Activated T-cell treated with anti-CD3 and anti-CD28 coated beads for 1 hour (primary cell): ENCODE results near the gene ZNF415.
A peak's percentile ranks its signal among the peaks of the same experiment; 100 is the strongest.
"Not testable (repeated sequence)": the region's sequence is repeated elsewhere in the genome, so short reads cannot be mapped to it uniquely, and the experiment has no call there.

Source experiments
- DNase-seq: peaks from one replicate; pipeline ENCODE4 v3.0.0-alpha.2; 2020; ENCODE audit warnings: low read depth

The ZNF415 gene

GRCh38 chr19:53102756-53103233 lies 29.9 kb downstream of the ZNF415 start:
- DNase-seq: peak; percentile 19

GRCh38 chr19:53102206-53102755 lies 30.4 kb downstream of the ZNF415 start:
- no peak for DNase-seq

GRCh38 chr19:53101518-53101917 lies 31.2 kb downstream of the ZNF415 start:
- no peak for DNase-seq

GRCh38 chr19:53098570-53098969 lies 34.1 kb downstream of the ZNF415 start:
- DNase-seq: not testable (repeated sequence)

- not testable (repeated sequence) for DNase-seq
These were observed 35.6 kb downstream of the ZNF415 start for GRCh38 chr19:53096982-53097690.

GRCh38 chr19:53096579-53096978 lies 36.1 kb downstream of the ZNF415 start:
- not testable (repeated sequence) for DNase-seq

- no peak for DNase-seq
These were observed 37.7 kb downstream of the ZNF415 start for GRCh38 chr19:53094754-53095575.

GRCh38 chr19:53092723-53093122 lies 40.0 kb downstream of the ZNF415 start:
- DNase-seq: no peak

GRCh38 chr19:53091413-53092254 lies 41.1 kb downstream of the ZNF415 start:
- DNase-seq: no peak

GRCh38 chr19:53088091-53088490 lies 44.6 kb downstream of the ZNF415 start:
- DNase-seq: no peak

GRCh38 chr19:53086949-53087348 lies 45.8 kb downstream of the ZNF415 start:
- DNase-seq: no peak

- DNase-seq: no peak
These were observed 47.2 kb downstream of the ZNF415 start for GRCh38 chr19:53085496-53085895.

- DNase-seq: no peak
These were observed 49.8 kb downstream of the ZNF415 start for GRCh38 chr19:53082929-53083328.

- DNase-seq: no peak
These were observed 53.3 kb downstream of the ZNF415 start for GRCh38 chr19:53079313-53079924.

- no peak for DNase-seq
These were observed 54.0 kb downstream of the ZNF415 start for GRCh38 chr19:53078668-53079067.

- no peak for DNase-seq
These were observed 55.7 kb downstream of the ZNF415 start for GRCh38 chr19:53076984-53077383.

GRCh38 chr19:53068834-53069233 lies 63.9 kb downstream of the ZNF415 start:
- DNase-seq: no peak

- no peak for DNase-seq
These were observed 64.5 kb downstream of the ZNF415 start for GRCh38 chr19:53068199-53068598.

GRCh38 chr19:53057904-53058580 lies 74.7 kb downstream of the ZNF415 start:
- DNase-seq: no peak
